ENCODE results near the gene FKBP5.

GRCh38 chr6:35558571-35558970 lies 130.1 kb downstream of the FKBP5 start:
- no peak for TF ChIP-seq CTCF (IDR thresholded peaks at IDR 0.05 in 2 of 3, conservative IDR thresholded peaks at IDR 0.05 in 1 of 3; ENCODE audit: control insufficient read depth in 2 of 3, extremely low read depth in 1 of 3, insufficient read depth in 1 of 3, low read depth in 3 of 3, low read length in 3 of 3)
- TF ChIP-seq FOXM1 (IDR thresholded peaks at IDR 0.05; ENCODE audit: low read depth, low read length): no peak
- TF ChIP-seq DPF2 (IDR thresholded peaks at IDR 0.05): no peak
- no peak for TF ChIP-seq SREBF2 (IDR thresholded peaks at IDR 0.05; ENCODE audit: low read length)
- no peak for TF ChIP-seq CREB1 (IDR thresholded peaks at IDR 0.05; ENCODE audit: low read depth)
- no peak for TF ChIP-seq MAX (IDR thresholded peaks at IDR 0.05; ENCODE audit: low read depth, low read length)

All from GM12878 (cell line).